Panc1 (cell line): ENCODE measurements around the gene RGS12. TPM values are rescaled to one million over a fixed set of nuclear protein-coding genes. Genes with fewer than 3 reads are reported as not detected.

Experiments used
- ATAC-seq: fragments of 200-7000 bp; cut with Tn5 transposase; 2 replicates; pipeline ENCODE4 v1.9.1; 2020; ENCODE audit warnings: mild to moderate bottlenecking, moderate library complexity
- BruUV-seq: library from RNA; stranded (reverse); fragments of 400-500 nt; replicated peaks from 2 replicates; lab custom pipeline; 2021; lab: Mats Ljungman, UMichigan
- CTCF ChIA-PET: fragments of 300-600 bp; sonication (Branson Sonifier 250); formaldehyde crosslinking; loops from one replicate; lab custom pipeline; 2022; ENCODE audit warnings: antibody characterized with exemption; lab: Charles Lee
- POLR2A ChIA-PET: fragments of 300-600 bp; sonication (Branson Sonifier 250); formaldehyde crosslinking; loops from one replicate; lab custom pipeline; 2022; ENCODE audit warnings: antibody characterized with exemption; lab: Charles Lee
- DNase-seq: peaks from one replicate; pipeline ENCODE4 v3.0.0-alpha.2; 2010; ENCODE audit warnings: low read depth, low spot score
- H3K27ac ChIP-seq: 2 replicates; pipeline ENCODE4 v1.5.1; 2011; ENCODE audit warnings: mild to moderate bottlenecking, low read length, inconsistent platforms
- H3K27me3 ChIP-seq: fragments of 200-500 bp; sonication (Bioruptor generic); 2 replicates; pipeline ENCODE4 v1.6.0; 2014; ENCODE audit warnings: low read length, inconsistent platforms; ENCODE audit not compliant: control insufficient read depth, insufficient read depth
- H3K36me3 ChIP-seq: fragments of 200-500 bp; sonication (Bioruptor generic); 2 replicates; pipeline ENCODE4 v1.5.1; 2014; ENCODE audit warnings: inconsistent platforms, mild to moderate bottlenecking, low read length, moderate library complexity; ENCODE audit not compliant: control insufficient read depth, insufficient read depth
- H3K4me1 ChIP-seq: 2 replicates; pipeline ENCODE4 v1.5.1; 2011; ENCODE audit warnings: inconsistent platforms, mild to moderate bottlenecking, low read length, moderate library complexity; ENCODE audit not compliant: control insufficient read depth, insufficient read depth
- H3K4me3 ChIP-seq, 2 experiments: 2 replicates each; pipeline ENCODE4 v1.5.1; 2011 to 2012; ENCODE audit warnings: low read depth in 2 of 2, low read length in 2 of 2, mild to moderate bottlenecking in 2 of 2, inconsistent platforms in 1 of 2, moderate library complexity in 1 of 2
- H3K9me3 ChIP-seq: fragments of 200-500 bp; sonication (Bioruptor generic); 2 replicates; pipeline ENCODE4 v1.5.1; 2014; ENCODE audit warnings: low read depth, mild to moderate bottlenecking, inconsistent platforms, low read length, moderate library complexity; ENCODE audit not compliant: control insufficient read depth, insufficient read depth
- POLR2AphosphoS5 ChIP-seq: IDR thresholded peaks from 2 replicates; pipeline ENCODE4 v1.6.1; 2012; ENCODE audit warnings: mild to moderate bottlenecking, low read depth, low read length, moderate library complexity
- SIN3A ChIP-seq: IDR thresholded peaks from 2 replicates; pipeline ENCODE4 v1.6.1; 2012; ENCODE audit warnings: low read depth, mild to moderate bottlenecking, low read length, moderate library complexity, borderline replicate concordance; ENCODE audit not compliant: insufficient read depth
- TCF7L2 ChIP-seq: IDR thresholded peaks from 2 replicates; pipeline ENCODE4 v1.6.1; 2011; ENCODE audit warnings: mild to moderate bottlenecking, low read depth, low read length, inconsistent platforms
- in situ Hi-C: cut with HindIII; loops from 2 replicates; pipeline ENCODE4 v1.10.0; 2016; ENCODE audit warnings: low sequenced_read_pairs, low pct_unique_long_range_greater_than_20kb
- intact Hi-C: fragments of 100-400 bp; cut with micrococcal nuclease; formaldehyde crosslinking; loops from one replicate; pipeline ENCODE4 v1.10.0; 2022; ENCODE audit not compliant: unreplicated experiment
- total RNA-seq: library from RNA; stranded (reverse); gene quantifications from one replicate; pipeline ENCODE4 v1.2.1, GENCODE V29; 2021; ENCODE audit not compliant: unreplicated experiment
- TF ChIP-seq, protein P1 (sequence below), 2 experiments: IDR thresholded peaks; 2 replicates each; pipeline ENCODE4 v1.6.1; 2011 to 2012; ENCODE audit warnings: low read depth in 2 of 2, control low read depth in 1 of 2, low read length in 1 of 2, mild to moderate bottlenecking in 1 of 2, moderate library complexity in 1 of 2; ENCODE audit not compliant: insufficient read depth in 1 of 2
- TF ChIP-seq, protein P2 (sequence below): fragments of 450-650 bp; IDR thresholded peaks from 2 replicates; pipeline ENCODE4 v1.5.1; 2017; ENCODE audit warnings: mild to moderate bottlenecking

RGS12 gene
- total RNA-seq, 1 experiment from 2014 or later = 24.3 TPM

DNA sequence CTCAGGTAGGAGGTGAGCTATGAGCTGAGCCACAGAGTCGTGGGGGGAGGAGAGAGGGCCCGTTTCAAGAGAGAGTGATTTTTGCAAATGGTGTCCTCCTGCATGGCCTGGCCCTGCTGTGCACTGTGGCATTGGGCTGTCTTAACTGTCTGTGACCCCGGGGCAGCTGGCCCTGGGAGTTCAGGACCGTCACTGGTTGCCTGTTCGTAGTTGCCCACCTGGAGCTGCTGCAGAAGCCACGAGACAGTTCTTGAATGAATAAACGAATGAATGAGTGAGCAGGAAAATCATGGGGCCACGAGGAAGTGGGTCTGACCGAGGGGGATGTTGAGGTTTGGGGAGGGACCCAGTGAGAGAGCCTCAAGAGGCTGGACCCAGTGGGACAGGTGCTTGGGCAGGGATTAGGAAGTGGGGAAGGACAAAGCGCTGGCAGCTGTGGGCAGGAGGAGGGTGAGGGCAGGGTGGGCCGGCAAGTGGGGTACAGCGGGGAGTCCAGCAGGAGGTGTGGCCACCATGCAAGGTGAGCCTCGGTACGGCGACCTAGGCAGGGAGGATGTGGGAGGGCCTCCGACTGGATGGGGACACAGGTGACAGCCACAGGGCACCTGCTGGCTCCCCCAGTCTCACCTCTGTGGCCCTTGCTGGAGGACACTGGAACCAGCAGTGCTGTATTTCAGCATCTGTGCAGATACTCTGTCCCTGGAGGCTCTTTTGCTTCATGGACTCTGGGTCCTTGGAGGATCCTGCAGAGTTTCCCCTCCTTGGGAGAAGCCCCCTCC is 10.2 kb downstream of the RGS12 start:
- DNase-seq (no peak), ATAC-seq (no peak)
- Histone ChIP-seq H3K4me1 (peaks cover 2% of the 10 kb centered on the region; the same call in 1 of the 2 replicates), H3K27ac (no peak overlapping the region), H3K36me3 (no peaks in the 10 kb centered on the region), H3K27me3 (no peaks in the 10 kb centered on the region), H3K4me3 (no peak overlapping the region), H3K9me3 (no peaks in the 10 kb centered on the region)
- intact Hi-C loops = no loop called here
- in situ Hi-C loops = no loop called here
- ChIA-PET CTCF (no interaction called here), POLR2A (no interaction called here)
- no TSS peak for BruUV-seq
- TF ChIP-seq, protein P1, sequence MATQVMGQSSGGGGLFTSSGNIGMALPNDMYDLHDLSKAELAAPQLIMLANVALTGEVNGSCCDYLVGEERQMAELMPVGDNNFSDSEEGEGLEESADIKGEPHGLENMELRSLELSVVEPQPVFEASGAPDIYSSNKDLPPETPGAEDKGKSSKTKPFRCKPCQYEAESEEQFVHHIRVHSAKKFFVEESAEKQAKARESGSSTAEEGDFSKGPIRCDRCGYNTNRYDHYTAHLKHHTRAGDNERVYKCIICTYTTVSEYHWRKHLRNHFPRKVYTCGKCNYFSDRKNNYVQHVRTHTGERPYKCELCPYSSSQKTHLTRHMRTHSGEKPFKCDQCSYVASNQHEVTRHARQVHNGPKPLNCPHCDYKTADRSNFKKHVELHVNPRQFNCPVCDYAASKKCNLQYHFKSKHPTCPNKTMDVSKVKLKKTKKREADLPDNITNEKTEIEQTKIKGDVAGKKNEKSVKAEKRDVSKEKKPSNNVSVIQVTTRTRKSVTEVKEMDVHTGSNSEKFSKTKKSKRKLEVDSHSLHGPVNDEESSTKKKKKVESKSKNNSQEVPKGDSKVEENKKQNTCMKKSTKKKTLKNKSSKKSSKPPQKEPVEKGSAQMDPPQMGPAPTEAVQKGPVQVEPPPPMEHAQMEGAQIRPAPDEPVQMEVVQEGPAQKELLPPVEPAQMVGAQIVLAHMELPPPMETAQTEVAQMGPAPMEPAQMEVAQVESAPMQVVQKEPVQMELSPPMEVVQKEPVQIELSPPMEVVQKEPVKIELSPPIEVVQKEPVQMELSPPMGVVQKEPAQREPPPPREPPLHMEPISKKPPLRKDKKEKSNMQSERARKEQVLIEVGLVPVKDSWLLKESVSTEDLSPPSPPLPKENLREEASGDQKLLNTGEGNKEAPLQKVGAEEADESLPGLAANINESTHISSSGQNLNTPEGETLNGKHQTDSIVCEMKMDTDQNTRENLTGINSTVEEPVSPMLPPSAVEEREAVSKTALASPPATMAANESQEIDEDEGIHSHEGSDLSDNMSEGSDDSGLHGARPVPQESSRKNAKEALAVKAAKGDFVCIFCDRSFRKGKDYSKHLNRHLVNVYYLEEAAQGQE (IDR thresholded peaks at IDR 0.05; ENCODE audit: insufficient read depth in 1 of 2, low read depth in 2 of 2, low read length in 1 of 2) = no peak
- TF ChIP-seq, protein P2, sequence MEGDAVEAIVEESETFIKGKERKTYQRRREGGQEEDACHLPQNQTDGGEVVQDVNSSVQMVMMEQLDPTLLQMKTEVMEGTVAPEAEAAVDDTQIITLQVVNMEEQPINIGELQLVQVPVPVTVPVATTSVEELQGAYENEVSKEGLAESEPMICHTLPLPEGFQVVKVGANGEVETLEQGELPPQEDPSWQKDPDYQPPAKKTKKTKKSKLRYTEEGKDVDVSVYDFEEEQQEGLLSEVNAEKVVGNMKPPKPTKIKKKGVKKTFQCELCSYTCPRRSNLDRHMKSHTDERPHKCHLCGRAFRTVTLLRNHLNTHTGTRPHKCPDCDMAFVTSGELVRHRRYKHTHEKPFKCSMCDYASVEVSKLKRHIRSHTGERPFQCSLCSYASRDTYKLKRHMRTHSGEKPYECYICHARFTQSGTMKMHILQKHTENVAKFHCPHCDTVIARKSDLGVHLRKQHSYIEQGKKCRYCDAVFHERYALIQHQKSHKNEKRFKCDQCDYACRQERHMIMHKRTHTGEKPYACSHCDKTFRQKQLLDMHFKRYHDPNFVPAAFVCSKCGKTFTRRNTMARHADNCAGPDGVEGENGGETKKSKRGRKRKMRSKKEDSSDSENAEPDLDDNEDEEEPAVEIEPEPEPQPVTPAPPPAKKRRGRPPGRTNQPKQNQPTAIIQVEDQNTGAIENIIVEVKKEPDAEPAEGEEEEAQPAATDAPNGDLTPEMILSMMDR = no peak
- TF ChIP-seq POLR2AphosphoS5 (no peak), TCF7L2 (no peak), SIN3A (no peak)

DNA sequence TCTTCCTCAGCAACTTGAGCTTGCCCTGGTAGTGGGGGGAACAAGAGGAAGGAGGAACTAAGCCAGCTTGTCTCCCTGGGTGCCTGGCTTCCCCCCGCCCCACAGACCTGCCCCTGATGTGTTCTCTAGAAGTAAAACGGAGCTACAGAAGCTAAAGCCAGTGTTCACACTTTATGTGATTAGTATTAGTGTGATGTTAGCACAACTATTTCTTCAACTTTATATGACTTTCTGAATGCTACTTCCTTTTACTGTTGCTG is 10.7 kb downstream of the RGS12 start:
- H3K36me3 ChIP-seq = no peaks in the 10 kb centered on the region
- no peak for DNase-seq
- H3K4me1 ChIP-seq = peaks cover 2% of the 10 kb centered on the region; the same call in 1 of the 2 replicates
- H3K9me3 ChIP-seq = no peaks in the 10 kb centered on the region
- intact Hi-C loops = no loop called here
- no peaks in the 10 kb centered on the region for H3K27me3 ChIP-seq
- in situ Hi-C loops = no loop called here
- ChIA-PET CTCF (no interaction called here), POLR2A (interaction anchor here (0.6 kb wide), 1 partner anchor 45 kb away, joined by 3 read pairs; no protein-coding TSS in a partner anchor)
- H3K27ac ChIP-seq = no peak overlapping the region
- BruUV-seq = no TSS peak
- no peak overlapping the region for H3K4me3 ChIP-seq
- TF ChIP-seq, protein P1 (IDR thresholded peaks at IDR 0.05; ENCODE audit: insufficient read depth in 1 of 2, low read depth in 2 of 2, low read length in 1 of 2) = no peak
- TF ChIP-seq POLR2AphosphoS5 = no peak
- TF ChIP-seq, protein P2 = no peak
- TF ChIP-seq SIN3A = no peak
- no peak for TF ChIP-seq TCF7L2
- no peak for ATAC-seq
